H1 (cell line): ENCODE measurements around the gene ARID1B. TPM values are rescaled to one million over a fixed set of nuclear protein-coding genes. Genes with fewer than 3 reads are reported as not detected.

Experiments
- EP300 ChIP-seq, 2 experiments: IDR thresholded peaks; 1 replicate in 1 of 2; 2 replicates in 1 of 2; pipeline ENCODE4 v1.6.1; 2011 to 2012; ENCODE audit warnings: low read depth in 2 of 2, low read length in 2 of 2, mild to moderate bottlenecking in 2 of 2, borderline replicate concordance in 1 of 2, inconsistent platforms in 1 of 2, moderate library complexity in 1 of 2
- polyA plus RNA-seq, 7 experiments: library from polyadenylated mRNA; depleted of rRNA in 3 of 7; stranded (reverse) in 5 of 7; unstranded in 2 of 7; fragments of >200 nt in 5 of 7; fragments of 200-250 nt in 2 of 7; gene quantifications; 1 replicate in 5 of 7; 2 replicates in 1 of 7; 4 replicates in 1 of 7; pipeline versions ENCODE4 v1.2.1 to v1.2.3, GENCODE V29; 2011 to 2013; ENCODE audit warnings: missing spikeins in 2 of 7, mixed read lengths in 2 of 7
- total RNA-seq: library from RNA; stranded (reverse); fragmentation: NEBNext Ultra II Directional; extraction: Animal tissue kit (Norgen Biotek cat#: 25700); gene quantifications from 2 replicates; pipeline ENCODE4 v1.2.1, GENCODE V29; 2021

ARID1B gene
- total and polyA plus RNA-seq, 2 of the 8 experiments (the other 6 are each of a cell fraction or from before 2014, with no cell fraction given), result 24.3 to 70.3 TPM

DNA sequence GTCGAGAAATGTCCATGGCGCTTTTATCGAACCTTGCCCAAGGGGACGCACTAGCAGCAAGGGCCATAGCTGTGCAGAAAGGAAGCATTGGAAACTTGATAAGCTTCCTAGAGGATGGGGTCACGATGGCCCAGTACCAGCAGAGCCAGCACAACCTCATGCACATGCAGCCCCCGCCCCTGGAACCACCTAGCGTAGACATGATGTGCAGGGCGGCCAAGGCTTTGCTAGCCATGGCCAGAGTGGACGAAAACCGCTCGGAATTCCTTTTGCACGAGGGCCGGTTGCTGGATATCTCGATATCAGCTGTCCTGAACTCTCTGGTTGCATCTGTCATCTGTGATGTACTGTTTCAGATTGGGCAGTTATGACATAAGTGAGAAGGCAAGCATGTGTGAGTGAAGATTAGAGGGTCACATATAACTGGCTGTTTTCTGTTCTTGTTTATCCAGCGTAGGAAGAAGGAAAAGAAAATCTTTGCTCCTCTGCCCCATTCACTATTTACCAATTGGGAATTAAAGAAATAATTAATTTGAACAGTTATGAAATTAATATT, 430.4 kb downstream of the ARID1B start (continued):
- TF ChIP-seq EP300 (IDR thresholded peaks at IDR 0.05; ENCODE audit: borderline replicate concordance in 1 of 2, low read depth in 2 of 2, low read length in 2 of 2), result no peak
